HCT116 (cell line): Measurements from ENCODE around the gene METTL1.

ENCODE experiments used
- ATF3 ChIP-seq: IDR thresholded peaks from 2 replicates; pipeline ENCODE4 v1.6.1; 2012
- CEBPB ChIP-seq: IDR thresholded peaks from 2 replicates; pipeline ENCODE4 v1.6.1; 2012; ENCODE audit warnings: low read depth
- CTCF ChIP-seq, 3 experiments: fragments of 200-600 bp in 1 of 3; sonication (generic) in 1 of 3; IDR thresholded peaks in 2 of 3; conservative IDR thresholded peaks in 1 of 3; 2 replicates each; pipeline ENCODE4 v1.5.1; 2012 to 2017; ENCODE audit warnings: low read depth in 2 of 3, low read length in 2 of 3, antibody characterized with exemption in 1 of 3, borderline replicate concordance in 1 of 3, control low read depth in 1 of 3, mild to moderate bottlenecking in 1 of 3, mixed read lengths in 1 of 3, mixed run types in 1 of 3, moderate library complexity in 1 of 3; ENCODE audit not compliant: insufficient read depth in 1 of 3
- EGR1 ChIP-seq: IDR thresholded peaks from 2 replicates; pipeline ENCODE4 v1.6.1; 2012; ENCODE audit warnings: low read depth
- EZH2 ChIP-seq: fragments of 200-600 bp; sonication (generic); IDR thresholded peaks from 2 replicates; pipeline ENCODE4 v1.6.1; 2017; ENCODE audit warnings: antibody characterized with exemption, mixed run types
- EZH2phosphoT487 ChIP-seq: fragments of 200-600 bp; IDR thresholded peaks from 2 replicates; pipeline ENCODE4 v1.6.1; 2018; ENCODE audit warnings: antibody characterized with exemption, borderline replicate concordance
- MAX ChIP-seq: IDR thresholded peaks from 2 replicates; pipeline ENCODE4 v1.6.1; 2012
- POLR2A ChIP-seq: IDR thresholded peaks from 2 replicates; pipeline ENCODE4 v1.7.0; 2011; ENCODE audit warnings: borderline replicate concordance; ENCODE audit not compliant: insufficient read depth, insufficient read length; ENCODE audit errors: extremely low read depth
- POLR2AphosphoS5 ChIP-seq: IDR thresholded peaks from 2 replicates; pipeline ENCODE4 v1.6.1; 2011; ENCODE audit warnings: mild to moderate bottlenecking, low read depth, low read length, moderate library complexity
- RAD21 ChIP-seq: IDR thresholded peaks from 2 replicates; pipeline ENCODE4 v1.6.1; 2012; ENCODE audit warnings: low read depth, mild to moderate bottlenecking
- REST ChIP-seq: IDR thresholded peaks from 2 replicates; pipeline ENCODE4 v1.6.1; 2012; ENCODE audit warnings: low read depth
- SIN3A ChIP-seq: IDR thresholded peaks from 2 replicates; pipeline ENCODE4 v1.6.1; 2012; ENCODE audit warnings: low read depth
- SP1 ChIP-seq: IDR thresholded peaks from 2 replicates; pipeline ENCODE4 v1.6.1; 2012; ENCODE audit warnings: low read depth
- SRF ChIP-seq: IDR thresholded peaks from 2 replicates; pipeline ENCODE4 v1.6.1; 2012; ENCODE audit warnings: low read depth

GRCh38 chr12:57741413-57741789, 30.5 kb downstream of the METTL1 start:
- no peak for TF ChIP-seq EGR1
- no peak for TF ChIP-seq CTCF (IDR thresholded peaks at IDR 0.05 in 2 of 3, conservative IDR thresholded peaks at IDR 0.05 in 1 of 3; ENCODE audit: borderline replicate concordance in 1 of 3, insufficient read depth in 1 of 3, low read depth in 2 of 3, low read length in 2 of 3)
- TF ChIP-seq CEBPB = no peak
- no peak for TF ChIP-seq POLR2A
- TF ChIP-seq REST = no peak
- TF ChIP-seq SRF = no peak
- TF ChIP-seq POLR2AphosphoS5 = no peak
- TF ChIP-seq EZH2phosphoT487 = no peak
- TF ChIP-seq EZH2 = no peak
- TF ChIP-seq ATF3 = no peak
- TF ChIP-seq MAX = no peak
- TF ChIP-seq SIN3A = no peak
- TF ChIP-seq SP1 = no peak
- TF ChIP-seq RAD21 = no peak
